ENCODE results near the gene NPR2. TPM values are rescaled to one million over a fixed set of nuclear protein-coding genes. Genes with fewer than 3 reads are reported as not detected.
A peak's percentile ranks its signal among the peaks of the same experiment; 100 is the strongest.

NPR2 gene
- total and polyA plus RNA-seq, 2 of the 13 experiments (the other 11 are each of a cell fraction or from before 2014, with no cell fraction given): 7.4 to 9.4 TPM

GRCh38 chr9:35756275-35757225 is 34.8 kb upstream of the NPR2 start (continued):
- TF ChIP-seq FOXK1 (CRISPR knock-in tag; IDR thresholded peaks at IDR 0.05; ENCODE audit: borderline replicate concordance, low read depth) (no peak), NR2F2 (IDR thresholded peaks at IDR 0.05; ENCODE audit: borderline replicate concordance, low read depth) (no peak), ZNF770 (CRISPR knock-in tag; IDR thresholded peaks at IDR 0.05) (no peak), DR1 (CRISPR knock-in tag; IDR thresholded peaks at IDR 0.05) (no peak), HOXD1 (CRISPR knock-in tag; IDR thresholded peaks at IDR 0.05) (peak; percentile 82), NR2F6 (IDR thresholded peaks at IDR 0.05) (no peak), NR2F6 (CRISPR knock-in tag; IDR thresholded peaks at IDR 0.05) (peak; percentile 49), RBM22 (optimal IDR thresholded peaks at IDR 0.05; ENCODE audit: low read length) (no peak), POGZ (CRISPR knock-in tag; IDR thresholded peaks at IDR 0.05) (peak; percentile 47; the same call in 1 of the 2 replicates), ZNF816 (CRISPR knock-in tag; IDR thresholded peaks at IDR 0.05; ENCODE audit: borderline replicate concordance) (no peak), HNF1A (IDR thresholded peaks at IDR 0.05; ENCODE audit: low read depth) (no peak), HNF1A (CRISPR knock-in tag; IDR thresholded peaks at IDR 0.05; ENCODE audit: borderline replicate concordance) (peak; percentile 69; the same call in 1 of the 2 replicates), ZNF326 (CRISPR knock-in tag; IDR thresholded peaks at IDR 0.05; ENCODE audit: borderline replicate concordance) (no peak), MTF2 (CRISPR knock-in tag; IDR thresholded peaks at IDR 0.05; ENCODE audit: borderline replicate concordance) (0 out of 2 replicates have a peak, but pooled peaks have one; percentile 31), TRIM22 (IDR thresholded peaks at IDR 0.05) (no peak), MAFK (conservative IDR thresholded peaks at IDR 0.05 in 1 of 2, IDR thresholded peaks at IDR 0.05 in 1 of 2; ENCODE audit: low read length in 2 of 2) (no peak), ZNF580 (CRISPR knock-in tag; IDR thresholded peaks at IDR 0.05; ENCODE audit: borderline replicate concordance, low read depth) (0 out of 2 replicates have a peak, but pooled peaks have one; percentile 33), ZHX1 (CRISPR knock-in tag; IDR thresholded peaks at IDR 0.05; ENCODE audit: low read depth) (no peak)
